Activated B cell treated with CpG ODN at 0.5 μM for 24 hours (primary cell): ENCODE measurements around the gene EXD3. TPM values are rescaled to one million over a fixed set of nuclear protein-coding genes. Genes with fewer than 3 reads are reported as not detected.
"Not testable (repeated sequence)": the region's sequence is repeated elsewhere in the genome, so short reads cannot be mapped to it uniquely, and the experiment has no call there.

Source experiments
- ATAC-seq: fragments of 200-7000 bp; cut with Tn5 transposase; one replicate; pipeline ENCODE4 v1.10.0; 2021; ENCODE audit warnings: low read depth, mild to moderate bottlenecking, moderate library complexity
- CTCF ChIA-PET: fragments of 350-600 bp; sonication (Branson Sonifier 250); formaldehyde crosslinking; loops from one replicate; lab custom pipeline; 2021; ENCODE audit warnings: antibody characterized with exemption; lab: Charles Lee
- POLR2A ChIA-PET: fragments of 350-600 bp; sonication (Branson Sonifier 250); formaldehyde crosslinking; loops from one replicate; lab custom pipeline; 2021; ENCODE audit warnings: antibody characterized with exemption; lab: Charles Lee
- DNase-seq: peaks from one replicate; pipeline ENCODE4 v3.0.0; 2022
- H3K27ac Mint-ChIP-seq: one replicate; pipeline ENCODE4 v1.8.0; 2020; ENCODE audit warnings: mixed read lengths
- H3K27me3 Mint-ChIP-seq: one replicate; pipeline ENCODE4 v1.8.0; 2021; ENCODE audit warnings: mixed read lengths
- H3K36me3 Mint-ChIP-seq: one replicate; pipeline ENCODE4 v1.8.0; 2021; ENCODE audit warnings: low read depth, mixed read lengths
- H3K4me1 Mint-ChIP-seq: one replicate; pipeline ENCODE4 v1.8.0; 2021; ENCODE audit warnings: mixed read lengths
- H3K4me3 Mint-ChIP-seq: one replicate; pipeline ENCODE4 v1.8.0; 2020; ENCODE audit warnings: mild to moderate bottlenecking, mixed read lengths
- H3K9me3 Mint-ChIP-seq: one replicate; pipeline ENCODE4 v1.8.0; 2020; ENCODE audit warnings: mixed read lengths
- CTCF ChIP-seq: fragments of 200-600 bp; IDR thresholded peaks from one replicate; pipeline ENCODE4 v1.8.0; 2022; ENCODE audit warnings: antibody characterized with exemption, mild to moderate bottlenecking
- intact Hi-C: fragments of 100-400 bp; cut with micrococcal nuclease; formaldehyde crosslinking; loops from one replicate; pipeline ENCODE4 v1.15.1; 2024
- total RNA-seq: library from RNA; stranded (reverse); gene quantifications from 2 replicates; pipeline ENCODE4 v1.2.3, GENCODE V29; 2022

EXD3 gene
- total RNA-seq, 1 donor from 2014 or later = 12.8 TPM

GRCh38 chr9:137389428-137389746, 33.6 kb downstream of the EXD3 start:
- Mint-ChIP-seq H3K27ac (no peak overlapping the region), H3K4me1 (no peaks in the 10 kb centered on the region)
- no peak for TF ChIP-seq CTCF

GRCh38 chr9:137388589-137389427, 34.2 kb downstream of the EXD3 start:
- Mint-ChIP-seq H3K9me3 (no peaks in the 10 kb centered on the region), H3K36me3 (peaks cover 8% of the 10 kb centered on the region), H3K27ac (no peak overlapping the region), H3K4me3 (no peak overlapping the region), H3K27me3 (no peaks in the 10 kb centered on the region), H3K4me1 (no peaks in the 10 kb centered on the region)
- ATAC-seq (no peak), DNase-seq (no peak)
- ChIA-PET POLR2A (no interaction called here), CTCF (no interaction called here)
- intact Hi-C loops = no loop called here
- TF ChIP-seq CTCF = no peak

More at GRCh38 chr9:137389428-137389746, 33.6 kb downstream of the EXD3 start:
- no peaks in the 10 kb centered on the region for H3K9me3 Mint-ChIP-seq
- DNase-seq (no peak), ATAC-seq (no peak)
- CTCF ChIA-PET = no interaction called here
- peaks cover 8% of the 10 kb centered on the region for H3K36me3 Mint-ChIP-seq
- no peak overlapping the region for H3K4me3 Mint-ChIP-seq
- POLR2A ChIA-PET = no interaction called here
- no peaks in the 10 kb centered on the region for H3K27me3 Mint-ChIP-seq
- intact Hi-C loops = no loop called here

GRCh38 chr9:137387891-137388560, 34.9 kb downstream of the EXD3 start:
- no peaks in the 10 kb centered on the region for H3K27me3 Mint-ChIP-seq
- ChIA-PET CTCF (no interaction called here), POLR2A (no interaction called here)
- H3K4me3 Mint-ChIP-seq = no peak overlapping the region
- H3K27ac Mint-ChIP-seq = no peak overlapping the region
- intact Hi-C loops = no loop called here
- no peak for TF ChIP-seq CTCF
- peaks cover 8% of the 10 kb centered on the region for H3K36me3 Mint-ChIP-seq
- ATAC-seq (no peak), DNase-seq (no peak)
- no peaks in the 10 kb centered on the region for H3K4me1 Mint-ChIP-seq
- no peaks in the 10 kb centered on the region for H3K9me3 Mint-ChIP-seq

DNA sequence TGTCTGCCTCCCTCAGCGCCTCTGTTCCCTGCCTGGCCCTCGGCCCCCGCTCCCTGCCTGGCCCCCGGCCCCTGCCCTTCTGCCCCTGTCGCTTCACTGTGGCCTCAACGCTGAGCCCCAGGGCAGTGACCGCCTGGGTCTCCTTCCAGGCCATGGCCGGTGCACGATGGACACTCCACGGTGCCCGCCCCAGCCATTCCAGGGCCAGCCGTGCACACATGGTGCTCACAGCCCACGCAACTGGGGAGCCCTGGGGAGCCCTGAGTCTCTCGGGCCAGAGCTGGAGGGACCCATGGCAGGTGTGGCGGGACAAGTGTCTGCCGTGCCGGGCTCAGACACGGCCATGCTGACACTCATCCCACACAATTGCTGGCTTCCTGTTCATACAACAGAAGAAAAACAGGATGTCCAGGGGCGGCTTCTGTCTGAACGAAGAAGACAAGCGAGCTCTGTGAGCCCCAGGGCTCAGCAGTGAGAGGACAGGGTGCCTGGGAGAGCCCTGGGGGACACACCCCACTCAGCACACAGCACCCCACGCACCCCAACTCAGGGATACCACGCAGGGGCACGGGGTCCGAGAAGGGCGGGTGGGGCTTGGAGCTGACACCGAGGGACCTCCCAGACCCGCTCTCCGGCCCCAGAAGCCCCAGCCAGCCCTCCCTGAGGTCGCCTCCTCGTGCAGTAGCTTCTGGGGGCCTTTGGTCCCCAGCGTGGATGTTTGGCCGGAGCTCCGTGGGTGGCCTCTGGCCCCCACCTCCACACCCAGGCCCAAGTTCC, 35.7 kb downstream of the EXD3 start:
- Mint-ChIP-seq H3K27ac (no peak overlapping the region), H3K27me3 (no peaks in the 10 kb centered on the region), H3K4me3 (no peak overlapping the region), H3K36me3 (peaks cover 7% of the 10 kb centered on the region), H3K9me3 (no peaks in the 10 kb centered on the region), H3K4me1 (no peaks in the 10 kb centered on the region)
- no peak for ATAC-seq
- TF ChIP-seq CTCF = no peak
- POLR2A ChIA-PET = no interaction called here
- intact Hi-C loops = no loop called here
- no peak for DNase-seq
- CTCF ChIA-PET = no interaction called here

- DNase-seq, POLR2A ChIA-PET, H3K4me3 Mint-ChIP-seq, H3K36me3 Mint-ChIP-seq, H3K4me1 Mint-ChIP-seq, CTCF ChIA-PET, H3K9me3 Mint-ChIP-seq, H3K27ac Mint-ChIP-seq, intact Hi-C loops, H3K27me3 Mint-ChIP-seq, ATAC-seq: not testable (repeated sequence)
Observed at GRCh38 chr9:137386507-137387113, 36.4 kb downstream of the EXD3 start.
